Ovary (tissue), 3 donors: Measurements from ENCODE around the gene BRIX1.

Source experiments
- CTCF ChIP-seq, 3 donors: fragments of 450-650 bp in 2 of 3; fragments of 200-600 bp in 1 of 3; IDR thresholded peaks; one replicate each; pipeline versions ENCODE4 v1.5.1 to v1.8.0; 2016 to 2022; ENCODE audit warnings: antibody characterized with exemption in 3 of 3, mild to moderate bottlenecking in 1 of 3
- EP300 ChIP-seq: sonication (generic); formaldehyde crosslinking; IDR thresholded peaks from one replicate; pipeline ENCODE4 v1.6.1; 2017; ENCODE audit warnings: antibody characterized with exemption
- donor health status: DM: no; HTN: no; CAD: no.

GRCh38 chr5:34932947-34933346, 17.4 kb downstream of the BRIX1 start:
- no peak for TF ChIP-seq CTCF (IDR thresholded peaks at IDR 0.05)
- TF ChIP-seq EP300 = no peak
